ENCODE data around the gene TSPAN5.

TSPAN5 gene

DNA sequence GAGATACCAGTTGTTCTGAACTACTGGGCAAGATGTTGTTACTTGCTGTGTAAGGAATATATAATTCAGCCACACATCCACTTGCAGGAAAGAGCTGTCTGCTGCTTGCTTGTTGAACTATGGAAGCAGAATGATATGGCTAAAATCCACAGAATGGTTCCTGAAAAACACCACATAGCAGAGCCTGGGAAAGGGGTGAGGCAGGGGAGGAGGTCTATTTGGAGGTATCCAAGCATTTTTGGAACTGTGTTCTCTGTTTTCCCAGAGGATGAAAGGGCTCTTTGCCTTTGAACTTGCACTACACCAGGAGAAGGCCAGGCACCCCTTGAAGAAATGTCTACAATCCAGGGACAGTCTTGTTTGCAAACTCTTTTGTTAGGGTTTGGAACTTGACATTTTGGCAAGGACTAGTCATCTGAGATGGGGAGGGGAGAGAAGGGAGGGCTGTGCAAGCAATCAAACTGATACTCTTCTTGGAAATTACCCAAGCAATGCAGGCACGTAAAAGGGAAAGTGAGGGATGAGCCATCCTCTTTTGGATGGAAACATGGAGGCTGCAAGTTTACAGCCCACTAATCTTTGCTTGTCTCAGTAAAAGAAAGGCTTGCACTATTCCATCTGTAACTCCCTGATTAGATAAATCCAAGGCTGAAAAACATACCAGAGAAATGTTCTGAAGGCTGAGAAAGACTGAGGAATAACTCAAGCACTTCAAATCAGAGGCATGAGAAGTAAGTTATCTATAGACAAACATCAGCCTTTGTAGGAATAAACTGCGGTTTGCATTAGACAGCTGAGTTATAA, 141.0 kb downstream of the TSPAN5 start:
- no peak for DNase-seq (ENCODE audit: low read depth)

DNA sequence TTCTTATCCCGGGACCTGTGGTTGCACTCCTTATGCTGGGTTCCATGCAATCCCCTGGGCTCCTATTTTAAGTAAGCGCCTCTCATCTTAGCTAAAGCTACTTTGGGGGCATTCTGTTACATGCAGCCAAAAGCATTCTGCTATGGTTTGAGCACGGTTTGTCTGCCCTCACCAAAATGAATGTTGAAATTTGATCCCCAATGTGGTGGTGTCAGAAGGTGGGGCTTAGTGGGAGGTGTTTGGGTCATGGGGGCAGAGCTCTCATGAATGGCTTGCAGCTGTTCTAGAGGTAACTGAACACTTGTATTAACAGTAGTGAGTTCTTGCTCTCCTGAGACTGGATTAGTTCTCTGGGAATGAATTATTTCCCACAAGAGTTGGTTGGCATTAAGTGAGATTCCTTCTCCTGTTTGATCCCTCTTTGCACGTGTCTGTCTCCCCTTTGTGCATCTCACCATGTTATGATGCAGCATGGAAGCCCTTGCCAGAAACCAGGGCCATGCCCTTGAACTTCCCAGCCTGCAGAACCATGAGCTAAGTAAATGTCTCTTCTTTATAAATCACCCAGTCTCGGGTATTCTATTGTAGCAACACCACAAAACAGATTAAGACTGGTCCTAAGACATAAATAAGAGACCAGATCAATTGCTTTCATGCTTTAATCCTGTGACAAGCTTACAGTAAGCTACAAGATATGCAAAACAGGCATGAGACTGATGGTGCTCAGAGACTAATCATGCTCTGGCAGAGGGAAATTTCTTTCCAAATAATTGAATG, 141.8 kb downstream of the TSPAN5 start:
- no peak for DNase-seq (ENCODE audit: low read depth)

DNA sequence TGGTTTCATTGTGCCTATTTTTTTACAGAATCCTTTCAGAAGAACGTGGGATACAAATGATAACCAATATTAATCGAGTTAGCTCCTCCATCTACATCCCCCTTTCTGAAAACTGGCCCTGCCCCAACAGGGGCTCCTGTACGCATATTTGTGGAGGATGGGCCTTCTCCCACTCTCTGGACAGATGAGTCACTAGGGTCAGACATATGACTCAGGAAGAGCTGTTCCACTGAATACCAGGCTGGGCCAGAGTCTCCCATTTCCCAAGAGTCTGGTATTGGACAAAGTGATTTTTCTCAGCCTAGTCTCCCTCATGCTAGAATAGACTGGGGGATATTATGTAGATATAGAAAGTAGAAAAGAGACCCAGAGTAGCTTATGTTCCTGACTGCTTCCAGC, 142.4 kb downstream of the TSPAN5 start:
- DNase-seq (ENCODE audit: low read depth) = no peak

DNA sequence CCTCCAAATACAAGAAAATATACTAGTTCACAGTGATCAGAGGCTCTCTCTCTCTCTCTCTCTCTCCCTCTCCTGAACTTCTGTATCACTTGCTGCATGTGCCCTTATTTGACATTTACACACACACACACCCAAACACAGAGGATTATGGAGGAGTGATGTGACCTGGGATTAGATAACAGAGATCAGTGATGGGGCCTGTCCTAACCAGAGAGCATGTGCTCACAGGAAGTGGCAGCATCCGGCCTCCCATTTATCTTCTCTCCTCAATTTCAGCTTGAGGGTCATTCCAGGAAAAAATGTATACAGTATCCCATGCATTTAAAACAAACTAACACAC, 143.0 kb downstream of the TSPAN5 start:
- no peak for DNase-seq (ENCODE audit: low read depth)

DNA sequence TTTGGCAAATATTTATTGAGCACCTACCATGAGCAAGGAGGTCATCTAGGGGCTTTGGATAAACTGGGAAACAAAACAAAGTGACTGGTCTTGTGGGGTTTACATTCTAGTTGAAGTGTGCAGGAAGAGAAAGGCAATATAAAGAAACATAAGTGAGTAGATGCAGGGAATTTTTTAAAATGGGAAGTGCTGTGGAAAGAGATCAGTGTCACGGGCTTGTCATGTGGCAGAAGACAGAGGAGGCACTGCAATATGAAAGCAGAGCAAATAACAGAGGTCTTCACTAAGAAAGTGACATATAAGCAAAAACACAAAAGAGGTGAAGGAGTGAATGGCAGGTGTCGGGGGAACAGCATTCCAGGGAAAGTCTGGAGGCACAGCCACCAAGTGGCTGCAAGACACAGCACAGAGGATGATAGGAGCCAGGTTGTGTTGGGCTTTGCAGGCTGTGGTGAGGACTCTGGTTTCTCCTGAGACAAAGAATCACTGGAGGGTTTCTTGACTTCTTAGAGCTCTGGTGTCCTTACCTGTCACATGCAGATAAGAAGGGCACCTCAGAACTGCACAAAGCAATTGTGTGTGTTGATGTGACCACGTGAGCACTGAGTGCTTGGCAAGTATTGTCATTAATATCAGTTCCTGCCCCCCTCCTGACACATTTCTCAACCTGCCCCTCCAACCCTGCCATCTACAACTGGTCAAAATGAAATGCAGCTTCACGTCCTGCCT, 143.5 kb downstream of the TSPAN5 start:
- DNase-seq (ENCODE audit: low read depth) = no peak

DNA sequence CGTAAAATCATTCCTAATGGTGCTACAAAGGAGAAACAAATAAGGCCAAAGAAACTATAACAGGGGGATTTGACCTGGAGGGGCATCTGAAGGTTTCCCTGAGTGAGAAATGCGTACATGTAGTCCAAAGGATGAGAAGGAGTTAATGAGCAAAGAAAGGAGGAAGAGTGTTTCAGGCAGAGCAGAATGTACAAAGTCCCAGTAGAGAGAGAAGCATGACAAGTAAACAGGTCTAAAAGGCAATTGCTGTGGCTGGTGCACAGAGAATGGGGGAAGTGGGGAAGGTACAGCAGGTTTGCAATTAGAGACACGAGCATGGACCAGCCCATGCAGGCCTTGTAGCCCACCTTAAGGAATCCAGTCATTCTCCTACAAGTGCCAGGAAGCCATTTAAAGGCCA, 145.5 kb downstream of the TSPAN5 start:
- no peak for DNase-seq (ENCODE audit: low read depth)

DNA sequence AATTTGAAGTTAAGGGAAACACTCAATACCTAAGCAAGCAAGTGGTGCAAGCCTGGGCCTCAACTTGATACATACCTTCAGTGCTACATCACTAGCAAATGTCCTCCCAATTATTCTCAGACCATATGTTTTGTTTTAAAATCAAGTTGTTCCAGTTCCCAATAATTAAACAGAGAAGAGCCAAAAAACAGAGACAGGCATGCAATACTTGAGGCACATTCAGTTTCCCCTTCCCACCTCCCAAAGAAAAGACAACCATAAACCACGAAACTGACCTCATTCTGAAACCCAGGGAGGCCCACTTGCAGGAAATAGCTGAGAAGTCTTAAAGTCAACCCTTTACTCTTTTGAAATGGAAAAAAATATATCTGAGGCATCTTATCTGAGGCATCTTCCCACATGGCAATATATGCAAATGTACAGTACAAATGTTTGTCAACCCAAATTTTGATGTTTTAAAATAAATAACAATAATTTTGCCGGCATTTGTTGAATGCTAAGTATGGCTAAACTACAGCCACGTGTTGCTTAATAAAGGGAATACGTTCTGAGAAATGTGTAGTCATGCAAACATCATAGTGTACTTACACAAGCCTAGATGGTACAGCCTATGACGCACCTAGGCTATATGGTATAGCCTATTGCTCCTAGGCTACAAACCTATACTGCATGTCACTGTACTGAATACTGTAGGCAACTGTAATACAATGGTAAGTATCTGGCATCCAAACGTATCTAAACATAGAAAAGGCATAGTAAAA, 147.5 kb downstream of the TSPAN5 start:
- no peak for DNase-seq (ENCODE audit: low read depth)

DNA sequence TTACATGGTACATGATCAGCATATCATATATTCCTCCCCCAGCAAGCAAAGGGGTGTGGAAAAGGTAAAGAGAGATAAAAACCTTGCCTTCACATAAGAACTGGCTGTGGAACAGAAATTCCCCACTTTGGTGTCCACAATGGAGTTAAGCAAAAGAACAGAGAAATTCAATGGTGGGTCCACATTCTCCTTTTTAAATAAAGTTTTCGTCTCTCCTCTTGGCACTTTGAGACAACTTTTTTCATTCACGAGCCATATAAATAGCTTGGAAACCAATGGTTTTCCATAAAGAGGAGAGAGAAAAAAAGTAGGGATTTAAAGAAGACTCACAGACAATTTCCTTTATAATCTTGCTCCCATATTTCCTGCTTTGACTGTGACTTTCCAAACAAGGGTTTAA, 148.1 kb downstream of the TSPAN5 start:
- no peak for DNase-seq (ENCODE audit: low read depth)

DNA sequence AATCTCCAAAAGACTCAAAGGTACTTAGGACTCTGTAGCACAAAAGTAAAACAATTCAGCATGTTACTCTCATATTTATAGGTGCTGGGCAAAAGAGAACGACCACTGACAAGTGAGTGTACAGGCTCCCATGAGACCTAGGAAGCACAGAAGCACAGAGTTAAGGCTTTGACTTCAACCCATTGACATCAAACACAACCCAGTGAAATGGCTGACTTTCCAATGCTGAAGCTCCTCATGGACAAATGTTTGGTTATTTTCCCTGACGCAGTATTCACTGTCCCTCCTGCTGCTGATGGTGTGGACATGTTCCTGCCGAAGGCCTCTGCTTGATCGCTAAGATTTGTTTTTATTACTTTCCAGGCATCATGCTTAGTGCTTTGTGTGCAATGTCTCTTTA, 148.7 kb downstream of the TSPAN5 start:
- DNase-seq (ENCODE audit: low read depth) = no peak

DNA sequence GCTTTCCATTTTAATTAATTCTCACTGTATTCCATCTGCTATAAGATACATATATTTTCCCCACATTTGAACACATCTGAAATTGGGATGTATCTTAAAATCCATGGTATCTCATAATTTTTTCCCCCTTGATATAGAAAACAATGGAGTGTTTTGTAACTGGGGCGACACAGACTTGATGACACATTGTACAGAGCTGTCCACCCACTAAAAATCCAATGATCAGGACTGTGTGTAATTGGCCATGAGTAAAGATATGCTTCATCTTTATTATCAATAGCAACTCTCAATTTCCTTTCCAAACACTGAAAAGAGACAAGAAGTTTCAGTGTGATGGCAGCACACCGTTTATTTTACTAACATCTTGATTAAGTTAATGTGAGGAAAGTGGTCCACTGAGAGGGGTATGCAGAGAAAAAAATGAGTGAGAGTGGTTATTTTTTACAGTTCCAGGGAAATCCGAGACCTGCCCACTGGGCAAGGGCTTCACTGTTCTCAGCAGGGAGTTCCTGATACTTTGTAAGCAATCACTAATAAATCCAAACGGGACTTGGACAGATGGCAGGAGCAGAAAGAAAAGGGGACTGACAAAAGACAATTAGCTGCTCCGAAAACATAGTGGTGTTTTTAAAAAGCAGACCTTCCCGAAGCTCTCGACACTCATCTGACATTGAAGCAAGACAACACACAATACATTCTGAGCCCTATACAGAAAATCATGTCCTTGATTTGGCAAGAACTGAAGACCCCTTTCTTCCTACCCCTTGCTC, 149.4 kb downstream of the TSPAN5 start:
- no peak for DNase-seq (ENCODE audit: low read depth)

DNA sequence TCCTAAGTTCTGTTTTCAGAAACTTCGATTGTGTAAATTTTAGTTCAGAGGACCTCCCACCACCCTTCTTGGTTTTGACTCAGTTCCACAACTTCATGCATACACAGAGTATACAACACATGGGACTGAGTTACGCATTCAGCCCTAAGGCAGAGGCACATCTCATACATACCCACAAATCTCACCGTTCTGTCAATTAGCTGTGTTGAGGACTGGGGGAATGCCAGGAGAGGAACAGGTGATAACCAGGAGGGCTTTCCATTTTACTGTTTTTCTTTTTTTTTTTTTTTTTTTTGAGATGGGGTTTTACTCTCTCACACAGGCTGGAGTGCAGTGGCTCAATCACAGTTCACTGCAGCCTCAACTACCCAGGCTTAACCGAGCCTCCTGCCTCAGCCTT, 150.2 kb downstream of the TSPAN5 start:
- DNase-seq (ENCODE audit: low read depth) = no peak

DNA sequence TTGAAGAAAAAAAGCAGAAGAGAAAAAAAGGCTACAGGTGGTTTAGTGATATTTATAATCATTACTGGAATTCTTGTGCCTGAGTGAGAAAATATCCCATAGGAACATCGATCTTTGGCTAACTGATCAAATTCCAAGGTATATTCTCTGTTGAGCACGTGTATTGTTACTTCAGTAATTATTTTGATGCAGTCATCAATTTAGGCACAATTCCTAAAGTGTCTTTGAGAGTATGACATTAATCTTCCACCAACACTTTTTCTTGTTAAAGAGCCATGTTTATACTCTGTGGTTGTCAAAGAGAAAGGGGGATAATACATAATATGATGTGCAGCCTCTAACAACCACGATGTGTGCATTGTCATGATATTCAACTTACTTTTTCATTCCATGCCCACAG, 151.1 kb downstream of the TSPAN5 start:
- DNase-seq (ENCODE audit: low read depth) = no peak

DNA sequence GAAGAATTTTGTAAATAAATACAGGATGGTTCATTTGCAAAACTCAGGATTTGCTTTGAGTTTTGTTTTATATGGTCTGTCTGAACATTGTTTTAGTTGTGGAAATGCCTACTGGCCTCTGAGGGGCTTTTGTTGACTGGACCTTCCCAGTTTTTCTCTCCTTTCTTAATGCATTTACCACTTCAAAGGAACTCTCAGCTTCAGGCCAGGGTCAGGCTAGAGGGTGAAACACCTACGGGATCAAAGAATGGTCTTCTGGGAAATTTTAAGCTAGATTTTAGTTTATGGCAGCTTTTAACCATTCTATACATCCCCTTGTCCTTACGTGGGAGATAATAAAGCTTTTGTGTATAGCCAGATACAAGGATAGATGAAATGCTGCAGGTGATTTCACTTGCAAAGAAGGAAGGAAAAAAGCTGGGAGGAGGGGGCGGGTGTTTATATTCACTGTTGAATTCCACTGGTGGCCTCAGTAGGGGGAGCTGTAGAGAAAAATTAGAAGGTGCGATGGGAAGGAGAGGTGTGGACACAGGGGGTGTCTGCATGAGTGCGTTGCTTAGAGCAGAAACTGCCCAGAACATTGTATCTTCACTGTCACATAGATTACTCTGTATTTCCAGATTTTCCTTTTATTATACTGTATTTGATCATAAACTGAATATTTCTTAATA, 151.8 kb downstream of the TSPAN5 start:
- no peak for DNase-seq (ENCODE audit: low read depth)

DNA sequence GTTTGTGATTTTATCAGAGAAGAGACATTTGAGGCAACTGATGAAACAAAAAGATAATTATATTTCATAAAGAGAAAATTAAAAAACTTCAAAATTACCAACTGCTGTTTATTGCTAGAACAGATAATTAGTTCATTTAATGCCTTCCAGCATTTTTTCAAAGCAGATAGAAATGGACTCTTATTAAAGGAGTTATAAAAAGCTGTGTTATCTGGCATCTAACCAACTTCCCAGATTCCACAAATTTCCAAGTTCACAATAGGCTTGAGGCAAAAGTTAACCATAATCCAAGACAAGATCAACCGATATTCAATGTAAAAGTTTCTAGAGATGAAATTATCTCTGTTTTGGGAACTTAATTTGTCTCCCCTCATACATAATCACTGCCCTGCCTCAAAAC, 152.4 kb downstream of the TSPAN5 start:
- no peak for DNase-seq (ENCODE audit: low read depth)

DNA sequence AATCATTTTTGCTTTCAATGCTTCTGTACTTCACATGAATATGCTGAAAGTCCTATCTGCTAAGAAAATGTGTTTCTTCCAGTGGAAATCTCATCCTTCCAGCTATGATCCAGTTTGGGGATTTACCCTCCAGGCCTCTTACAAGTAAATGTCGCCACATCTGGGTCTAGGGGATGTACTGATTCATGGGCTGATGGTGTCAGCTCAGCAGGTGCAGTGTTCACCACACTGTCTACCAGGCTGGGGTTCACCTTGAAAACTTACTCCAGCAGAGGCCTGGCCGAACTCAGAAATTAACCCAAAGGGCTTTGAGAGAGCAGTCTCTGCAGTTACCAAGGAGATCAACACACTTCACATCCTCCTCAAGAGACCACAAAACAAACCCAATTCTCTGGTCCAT, 154.3 kb downstream of the TSPAN5 start:
- DNase-seq (ENCODE audit: low read depth) = no peak

DNA sequence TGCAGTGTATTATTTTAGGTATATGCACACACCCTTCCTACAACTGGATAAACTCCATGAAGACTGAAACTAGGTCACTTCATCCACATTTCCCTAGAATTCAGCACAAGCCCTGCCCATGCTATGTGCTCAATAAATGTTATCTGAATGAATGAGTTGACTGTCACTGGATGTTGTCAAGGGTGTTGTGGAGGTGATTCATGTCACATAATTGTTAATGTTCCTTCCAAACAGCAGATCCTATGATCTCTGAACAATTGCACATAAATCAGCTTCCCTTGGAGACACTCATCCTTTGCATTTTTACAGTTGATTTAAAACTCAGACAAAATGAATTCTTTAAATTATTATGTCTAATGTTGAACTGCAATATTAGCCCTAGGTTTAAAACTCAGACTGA, 154.7 kb downstream of the TSPAN5 start:
- DNase-seq (ENCODE audit: low read depth) = no peak

DNA sequence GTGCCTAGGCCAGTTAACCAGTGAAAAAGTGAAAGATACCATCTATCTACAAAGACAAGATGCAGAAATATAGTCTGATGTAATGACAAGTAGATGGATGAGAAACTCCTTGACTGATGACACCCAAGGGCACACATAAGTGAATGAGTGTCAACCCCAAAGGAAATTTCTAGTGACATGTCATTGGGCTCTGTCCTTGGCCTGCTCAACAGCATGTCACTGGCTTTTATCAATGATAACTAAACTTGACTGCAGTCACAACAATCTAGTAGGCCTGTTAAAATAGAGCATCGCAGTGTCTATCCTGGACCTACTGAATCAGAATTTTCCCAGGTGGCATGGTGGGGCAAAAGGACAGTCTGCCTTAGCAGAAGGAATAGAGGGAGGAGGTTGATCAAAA, 155.8 kb downstream of the TSPAN5 start:
- no peak for DNase-seq (ENCODE audit: low read depth)

DNA sequence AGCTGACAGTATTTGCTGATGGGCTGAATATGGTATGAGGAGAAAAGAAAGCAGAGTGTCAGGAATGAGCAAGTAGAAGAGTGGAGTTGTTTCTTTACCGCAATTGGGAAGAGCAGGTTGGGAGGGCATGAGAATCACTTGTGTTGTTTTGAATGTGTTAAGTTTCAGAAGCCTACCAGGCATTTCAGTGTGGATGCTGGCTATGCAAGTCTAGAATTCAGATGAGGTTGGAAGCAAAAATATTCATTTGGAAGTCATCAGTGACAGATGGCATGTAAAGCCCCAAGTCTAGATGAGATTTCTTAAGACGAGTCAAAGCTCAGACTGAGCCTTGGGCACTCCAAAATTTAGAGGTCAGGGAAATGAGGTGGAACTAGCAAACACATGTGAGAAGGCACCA, 156.4 kb downstream of the TSPAN5 start:
- no peak for DNase-seq (ENCODE audit: low read depth)

DNA sequence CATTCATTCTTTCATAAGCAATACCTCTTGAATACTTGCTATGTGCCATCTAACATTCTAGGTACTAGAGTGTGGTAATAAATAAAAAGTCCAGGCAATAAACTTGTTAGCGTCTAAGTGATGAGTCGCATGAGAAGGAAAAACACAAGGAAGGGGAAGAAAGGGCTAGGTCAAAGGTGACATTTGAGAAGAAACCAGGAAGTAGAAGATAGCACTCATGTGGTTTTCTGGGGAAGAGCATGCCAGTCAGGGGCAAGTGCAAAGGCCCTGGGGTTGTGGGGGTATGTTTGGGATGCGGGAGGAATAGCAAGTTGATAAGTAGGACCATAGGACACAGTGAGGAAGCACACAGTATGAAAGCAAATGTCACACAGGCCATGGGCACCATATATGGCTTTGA, 157.0 kb downstream of the TSPAN5 start:
- DNase-seq (ENCODE audit: low read depth) = no peak

DNA sequence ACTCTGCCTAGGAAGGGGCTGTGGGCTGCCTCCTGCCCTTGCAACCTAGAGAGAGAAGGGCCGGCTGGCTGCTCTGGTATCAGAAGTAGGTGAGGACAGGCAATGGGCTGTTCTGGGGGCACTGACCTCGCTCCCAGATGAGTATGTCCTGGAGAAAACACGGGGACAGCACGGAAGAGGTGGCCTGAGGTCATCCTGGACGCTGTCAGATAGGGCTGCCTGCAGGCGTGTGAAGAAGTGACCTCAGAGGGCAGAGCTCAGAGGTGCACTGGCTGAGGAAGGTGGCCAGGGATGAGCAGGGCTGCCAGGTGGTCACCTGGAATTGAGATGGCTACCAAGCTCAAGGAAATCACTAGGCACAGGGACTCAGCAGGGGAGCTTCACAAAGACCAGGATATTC, 159.6 kb downstream of the TSPAN5 start:
- DNase-seq (ENCODE audit: low read depth) = no peak

Measured in stimulated activated CD8-positive, alpha-beta memory T cell treated with anti-CD3 and anti-CD28 coated beads, Interleukin-4, amount 100 ng/mL, for 24 hours (primary cell).